Astrocyte of the spinal cord (primary cell): ENCODE measurements around the gene RAMAC.

Source experiments
- DNase-seq: peaks from one replicate; pipeline ENCODE4 v3.0.0; 2011; ENCODE audit warnings: low read depth, low spot score
- H3K4me3 ChIP-seq: 2 replicates; pipeline ENCODE4 v1.5.1; 2011; ENCODE audit warnings: low read depth, mild to moderate bottlenecking, low read length, moderate library complexity
- in situ Hi-C: cut with HindIII; loops from 2 replicates; pipeline ENCODE4 v1.10.0; 2017; ENCODE audit warnings: low sequenced_read_pairs
- TF ChIP-seq, protein P1 (sequence below): IDR thresholded peaks from 2 replicates; pipeline ENCODE4 v1.5.1; 2012; ENCODE audit warnings: low read depth, mild to moderate bottlenecking, low read length, inconsistent platforms

Gene RAMAC

GRCh38 chr15:82972990-82973389 lies 13.0 kb upstream of the RAMAC start:
- in situ Hi-C loops, result no loop called here
- DNase-seq, result no peak
- no peak overlapping the region for H3K4me3 ChIP-seq
- TF ChIP-seq, protein P1, sequence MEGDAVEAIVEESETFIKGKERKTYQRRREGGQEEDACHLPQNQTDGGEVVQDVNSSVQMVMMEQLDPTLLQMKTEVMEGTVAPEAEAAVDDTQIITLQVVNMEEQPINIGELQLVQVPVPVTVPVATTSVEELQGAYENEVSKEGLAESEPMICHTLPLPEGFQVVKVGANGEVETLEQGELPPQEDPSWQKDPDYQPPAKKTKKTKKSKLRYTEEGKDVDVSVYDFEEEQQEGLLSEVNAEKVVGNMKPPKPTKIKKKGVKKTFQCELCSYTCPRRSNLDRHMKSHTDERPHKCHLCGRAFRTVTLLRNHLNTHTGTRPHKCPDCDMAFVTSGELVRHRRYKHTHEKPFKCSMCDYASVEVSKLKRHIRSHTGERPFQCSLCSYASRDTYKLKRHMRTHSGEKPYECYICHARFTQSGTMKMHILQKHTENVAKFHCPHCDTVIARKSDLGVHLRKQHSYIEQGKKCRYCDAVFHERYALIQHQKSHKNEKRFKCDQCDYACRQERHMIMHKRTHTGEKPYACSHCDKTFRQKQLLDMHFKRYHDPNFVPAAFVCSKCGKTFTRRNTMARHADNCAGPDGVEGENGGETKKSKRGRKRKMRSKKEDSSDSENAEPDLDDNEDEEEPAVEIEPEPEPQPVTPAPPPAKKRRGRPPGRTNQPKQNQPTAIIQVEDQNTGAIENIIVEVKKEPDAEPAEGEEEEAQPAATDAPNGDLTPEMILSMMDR, result no peak

GRCh38 chr15:82977076-82977475 lies 8.9 kb upstream of the RAMAC start:
- H3K4me3 ChIP-seq, result no peak overlapping the region
- in situ Hi-C loops, result no loop called here
- TF ChIP-seq, protein P1, result no peak
- no peak for DNase-seq

DNA sequence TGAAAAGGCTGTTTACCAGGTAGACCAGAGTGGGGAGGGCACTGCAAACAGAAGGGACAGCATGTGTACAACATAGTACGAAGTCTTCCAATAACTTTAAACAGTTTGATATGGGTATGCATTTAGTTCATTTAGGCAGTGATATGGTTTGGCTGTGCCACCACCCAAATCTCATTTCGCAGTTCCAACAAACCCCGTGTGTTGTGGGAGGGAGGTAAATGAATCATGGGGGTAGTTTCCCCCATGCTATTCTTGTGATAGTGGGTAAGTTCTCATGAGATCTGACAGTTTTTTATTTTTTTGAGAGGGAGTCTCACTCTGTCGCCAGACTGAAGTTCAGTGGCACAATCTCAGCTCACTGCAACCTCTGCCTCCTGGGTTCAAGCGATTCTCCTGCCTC lies 7.6 kb upstream of the RAMAC start:
- TF ChIP-seq, protein P1, result no peak
- DNase-seq, result no peak
- in situ Hi-C loops, result no loop called here
- no peak overlapping the region for H3K4me3 ChIP-seq

DNA sequence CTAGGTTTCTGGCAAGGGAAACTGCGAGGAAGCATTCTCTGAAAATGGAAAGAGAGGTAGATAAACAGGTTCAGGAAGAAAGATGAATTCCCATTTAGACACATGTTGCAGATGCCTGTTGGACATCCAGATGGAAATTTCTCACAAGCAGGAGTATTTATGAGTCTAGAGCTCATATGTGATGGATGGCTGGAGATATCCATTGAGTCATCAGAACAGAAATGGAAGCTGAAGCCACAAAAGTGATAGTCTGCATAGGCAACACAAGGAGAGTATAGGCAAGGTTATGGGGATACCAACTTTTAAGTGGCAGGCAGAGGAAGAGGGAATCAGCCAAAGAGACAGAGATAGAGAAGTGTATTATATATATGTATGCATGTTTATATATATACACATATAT lies 6.3 kb upstream of the RAMAC start:
- no peak for DNase-seq
- in situ Hi-C loops, result no loop called here
- TF ChIP-seq, protein P1, result no peak

DNA sequence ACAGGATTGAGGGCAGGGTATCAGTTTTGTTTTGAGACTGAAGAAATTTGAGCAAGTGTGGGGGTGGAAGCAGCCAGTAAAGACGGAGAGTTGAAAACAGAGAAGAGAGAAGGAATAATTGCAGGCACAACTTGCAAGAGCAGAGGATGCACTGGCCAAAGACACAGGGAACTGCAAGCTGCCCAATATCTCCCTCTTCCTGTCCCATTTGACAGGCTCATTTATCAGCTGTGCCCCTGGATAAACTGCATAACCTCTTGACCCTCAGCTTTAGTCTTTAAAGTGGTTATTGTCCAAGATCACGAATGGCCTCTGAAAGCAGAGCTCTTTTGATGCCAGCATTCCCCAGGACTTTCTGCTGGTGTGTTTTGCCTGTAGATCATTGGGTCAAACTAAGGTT lies 5.0 kb upstream of the RAMAC start:
- in situ Hi-C loops, result no loop called here
- TF ChIP-seq, protein P1, result no peak
- no peak overlapping the region for H3K4me3 ChIP-seq
- no peak for DNase-seq

More for the DNA sequence above, 6.3 kb upstream of the RAMAC start:
- H3K4me3 ChIP-seq, result no peak overlapping the region

DNA sequence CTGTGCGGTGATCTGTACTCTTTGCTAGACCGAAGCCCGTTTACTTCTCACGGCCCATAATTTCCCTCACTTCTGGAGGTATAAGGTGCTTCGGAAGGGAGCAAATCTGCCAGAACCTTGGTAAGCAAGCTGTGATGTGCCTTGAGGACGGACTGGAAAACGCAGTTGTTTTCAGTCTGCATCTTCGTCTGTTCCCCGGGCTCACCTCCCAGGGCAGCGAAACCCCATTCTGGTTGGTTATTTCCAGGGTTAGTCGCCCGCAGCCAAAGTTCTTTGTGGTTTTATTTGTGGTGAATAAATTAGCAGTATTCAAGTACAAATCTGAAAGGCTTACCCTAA lies 401 bp downstream of the RAMAC start:
- H3K4me3 ChIP-seq, result peak overlapping the region; percentile 69
- no peak for DNase-seq
- TF ChIP-seq, protein P1, result no peak
- in situ Hi-C loops, result no loop called here

- no peak for DNase-seq
- in situ Hi-C loops, result no loop called here
- H3K4me3 ChIP-seq, result no peak overlapping the region
- TF ChIP-seq, protein P1, result no peak
These were observed 6.5 kb downstream of the RAMAC start for GRCh38 chr15:82992436-82992998.
